ENCODE results near the gene FGFRL1.
"Not testable (repeated sequence)": the region's sequence is repeated elsewhere in the genome, so short reads cannot be mapped to it uniquely, and the experiment has no call there.

- TF ChIP-seq CTCF, POLR2A (IDR thresholded peaks at IDR 0.05): not testable (repeated sequence)
Measured at GRCh38 chr4:1046581-1047011, 35.2 kb downstream of the FGFRL1 start.

All from right lobe of liver (tissue), 4 donors.